ENCODE results near the gene GRID1.

DNA sequence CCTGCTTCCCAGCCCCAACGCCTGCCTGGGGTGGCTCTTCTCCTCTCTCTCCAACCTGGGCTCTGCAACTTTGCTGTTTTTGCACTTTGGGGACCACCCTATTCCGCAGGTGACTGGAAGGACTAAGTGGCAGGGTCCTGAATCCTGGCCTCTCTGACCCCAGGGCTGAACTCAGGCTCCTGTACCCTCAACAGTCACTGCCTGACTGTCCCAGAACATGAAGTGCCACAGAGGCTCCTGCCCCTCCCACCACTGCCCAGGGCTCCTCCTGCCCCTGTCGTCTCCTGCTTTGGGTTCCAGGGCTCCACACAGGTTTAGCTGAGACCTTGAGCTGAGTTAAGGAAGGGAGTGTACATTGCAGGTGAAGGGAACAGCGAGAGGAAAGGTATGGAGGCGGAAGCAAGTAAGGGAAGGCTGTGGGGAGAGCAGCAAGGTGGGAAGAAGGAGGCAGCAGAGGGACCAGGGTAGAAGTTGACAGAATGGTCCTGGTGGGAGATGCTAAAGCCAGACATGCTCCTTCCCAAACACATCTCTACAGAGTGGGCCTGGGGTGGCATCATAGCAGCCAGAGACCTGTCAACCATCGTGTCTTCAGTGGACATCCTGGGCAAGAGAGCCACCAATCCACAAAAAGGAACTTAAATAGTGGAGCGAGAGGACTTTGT, 5.7 kb upstream of the GRID1 start:
- TF ChIP-seq, protein P1, sequence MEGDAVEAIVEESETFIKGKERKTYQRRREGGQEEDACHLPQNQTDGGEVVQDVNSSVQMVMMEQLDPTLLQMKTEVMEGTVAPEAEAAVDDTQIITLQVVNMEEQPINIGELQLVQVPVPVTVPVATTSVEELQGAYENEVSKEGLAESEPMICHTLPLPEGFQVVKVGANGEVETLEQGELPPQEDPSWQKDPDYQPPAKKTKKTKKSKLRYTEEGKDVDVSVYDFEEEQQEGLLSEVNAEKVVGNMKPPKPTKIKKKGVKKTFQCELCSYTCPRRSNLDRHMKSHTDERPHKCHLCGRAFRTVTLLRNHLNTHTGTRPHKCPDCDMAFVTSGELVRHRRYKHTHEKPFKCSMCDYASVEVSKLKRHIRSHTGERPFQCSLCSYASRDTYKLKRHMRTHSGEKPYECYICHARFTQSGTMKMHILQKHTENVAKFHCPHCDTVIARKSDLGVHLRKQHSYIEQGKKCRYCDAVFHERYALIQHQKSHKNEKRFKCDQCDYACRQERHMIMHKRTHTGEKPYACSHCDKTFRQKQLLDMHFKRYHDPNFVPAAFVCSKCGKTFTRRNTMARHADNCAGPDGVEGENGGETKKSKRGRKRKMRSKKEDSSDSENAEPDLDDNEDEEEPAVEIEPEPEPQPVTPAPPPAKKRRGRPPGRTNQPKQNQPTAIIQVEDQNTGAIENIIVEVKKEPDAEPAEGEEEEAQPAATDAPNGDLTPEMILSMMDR (IDR thresholded peaks at IDR 0.05): no peak
- TF ChIP-seq POLR2A (IDR thresholded peaks at IDR 0.05): no peak

Measured in lower leg skin (tissue), 3 donors.